WERI-Rb-1 (cell line): Measurements from ENCODE around the gene GRAMD1A.
"Not testable (repeated sequence)": the region's sequence is repeated elsewhere in the genome, so short reads cannot be mapped to it uniquely, and the experiment has no call there.

ENCODE experiments used
- DNase-seq: peaks from one replicate; pipeline ENCODE4 v3.0.0-alpha.2; 2020
- H3K27ac ChIP-seq: fragments of 250-450 bp; sonication (Bioruptor Pico); 2 replicates; pipeline ENCODE4 v1.5.1; 2020; ENCODE audit warnings: mild to moderate bottlenecking, moderate library complexity
- H3K27me3 ChIP-seq: fragments of 250-450 bp; sonication (Bioruptor Pico); 2 replicates; pipeline ENCODE4 v1.5.1; 2021; ENCODE audit warnings: mild to moderate bottlenecking, low read depth, moderate library complexity; ENCODE audit not compliant: insufficient read depth, severe bottlenecking
- H3K36me3 ChIP-seq: fragments of 250-450 bp; sonication (Bioruptor Pico); 2 replicates; pipeline ENCODE4 v1.5.1; 2020; ENCODE audit warnings: mild to moderate bottlenecking, moderate library complexity
- H3K4me3 ChIP-seq: 2 replicates; pipeline ENCODE4 v1.5.1; 2011; ENCODE audit warnings: low read depth, mild to moderate bottlenecking, control low read depth, low read length
- H3K9me3 ChIP-seq: fragments of 250-450 bp; sonication (Bioruptor Pico); 2 replicates; pipeline ENCODE4 v1.5.1; 2021; ENCODE audit warnings: mild to moderate bottlenecking, moderate library complexity; ENCODE audit not compliant: severe bottlenecking
- CTCF ChIP-seq: IDR thresholded peaks from 2 replicates; pipeline ENCODE4 v1.5.1; 2011; ENCODE audit warnings: low read depth, mild to moderate bottlenecking, control low read depth, inconsistent platforms, low read length

The GRAMD1A gene

GRCh38 chr19:34960940-34961679 lies 39.0 kb upstream of the GRAMD1A start:
- no peak for DNase-seq
- H3K9me3 ChIP-seq, result peaks cover 35% of the 10 kb centered on the region
- no peak for TF ChIP-seq CTCF
- peaks cover 53% of the 10 kb centered on the region for H3K36me3 ChIP-seq
- H3K27ac ChIP-seq, result no peak overlapping the region
- H3K27me3 ChIP-seq, result no peaks in the 10 kb centered on the region
- H3K4me3 ChIP-seq, result no peak overlapping the region

GRCh38 chr19:34961775-34962686 lies 38.1 kb upstream of the GRAMD1A start:
- no peak for TF ChIP-seq CTCF
- H3K36me3 ChIP-seq, result peaks cover 46% of the 10 kb centered on the region
- no peak overlapping the region for H3K27ac ChIP-seq
- no peak for DNase-seq
- H3K9me3 ChIP-seq, result peaks cover 37% of the 10 kb centered on the region
- no peak overlapping the region for H3K4me3 ChIP-seq
- H3K27me3 ChIP-seq, result no peaks in the 10 kb centered on the region

GRCh38 chr19:34962687-34963572 lies 37.2 kb upstream of the GRAMD1A start:
- no peak for TF ChIP-seq CTCF
- Histone ChIP-seq H3K27me3 (no peaks in the 10 kb centered on the region), H3K9me3 (peaks cover 39% of the 10 kb centered on the region), H3K36me3 (peaks cover 37% of the 10 kb centered on the region), H3K27ac (peak overlapping the region; percentile 66; the same call in 1 of the 2 replicates), H3K4me3 (peak overlapping the region; percentile 75)
- no peak for DNase-seq

- Histone ChIP-seq H3K27ac (peak within 1 kb of the TSS; percentile 66), H3K27me3 (no peaks in the 10 kb centered on the region), H3K36me3 (peaks cover 29% of the 10 kb centered on the region), H3K9me3 (peaks cover 35% of the 10 kb centered on the region), H3K4me3 (peak within 1 kb of the TSS; percentile 75)
- peak; percentile 82 for DNase-seq
- no peak for TF ChIP-seq CTCF
Observed at GRCh38 chr19:34963573-34964406, 36.3 kb upstream of the GRAMD1A start, which contains the start of gene ZNF792. Gene ZNF792, minus strand, starts transcription at chr19:34964229. Its CDS starts 567 bp downstream, at chr19:34963662.

- H3K4me3 ChIP-seq, result peak overlapping the region; percentile 75
- H3K27me3 ChIP-seq, result no peaks in the 10 kb centered on the region
- TF ChIP-seq CTCF, result no peak
- DNase-seq, result no peak
- no peak overlapping the region for H3K27ac ChIP-seq
- H3K36me3 ChIP-seq, result peaks cover 21% of the 10 kb centered on the region
- H3K9me3 ChIP-seq, result peaks cover 30% of the 10 kb centered on the region
Observed at GRCh38 chr19:34964598-34964997, 35.5 kb upstream of the GRAMD1A start.

- not testable (repeated sequence) for DNase-seq, H3K4me3 ChIP-seq, H3K27me3 ChIP-seq, H3K27ac ChIP-seq
- Histone ChIP-seq H3K36me3 (peaks cover 12% of the 10 kb centered on the region), H3K9me3 (peaks cover 33% of the 10 kb centered on the region)
Observed at GRCh38 chr19:34965505-34965904, 34.6 kb upstream of the GRAMD1A start.
